ENCODE results near the gene OLIG1.

DNA sequence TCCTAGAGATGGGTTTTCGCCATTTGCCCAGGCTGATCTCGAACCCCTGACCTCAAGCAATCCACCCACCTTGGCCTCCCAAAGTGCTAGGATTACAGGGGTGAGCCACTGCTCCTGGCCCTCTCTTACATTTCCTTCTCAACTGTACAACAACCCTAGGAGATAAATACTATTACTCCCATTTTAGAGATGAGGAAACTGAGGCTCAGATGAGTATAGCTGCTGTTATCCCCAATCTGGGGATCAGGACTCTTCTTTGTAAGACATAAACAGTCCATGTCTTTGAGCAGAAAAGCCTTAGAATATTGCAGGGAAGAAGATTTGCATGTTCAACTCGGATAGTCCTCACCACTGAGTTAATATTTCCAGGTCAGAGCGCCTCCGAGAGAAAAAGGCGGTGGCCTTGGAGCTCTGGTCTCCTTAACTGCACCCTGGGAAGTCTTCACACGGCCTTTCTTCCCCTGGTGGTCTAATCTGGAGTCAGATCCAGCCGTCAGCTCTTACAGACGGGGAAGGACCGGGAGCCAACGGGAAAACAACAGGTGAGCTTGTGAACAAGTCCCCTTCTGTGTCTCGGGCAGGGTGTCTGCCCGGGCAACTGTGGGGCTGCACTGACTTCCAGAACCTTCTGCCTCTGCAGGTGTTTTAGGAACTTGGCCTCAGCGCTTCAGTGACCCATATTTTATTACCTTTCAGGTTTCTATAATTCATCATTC lies 5.9 kb upstream of the OLIG1 start:
- TF ChIP-seq GATA3 (IDR thresholded peaks at IDR 0.05; ENCODE audit: low read depth, low read length) (no peak), GATA2 (IDR thresholded peaks at IDR 0.05; ENCODE audit: low read depth, low read length) (no peak)

Data from SH-SY5Y (cell line).